Measurements from ENCODE around the gene PEX11A. TPM values are rescaled to one million over a fixed set of nuclear protein-coding genes. Genes with fewer than 3 reads are reported as not detected.

Gene PEX11A
- polyA plus RNA-seq, 4 donors, result 10.5 to 19.2 (median 16.8) TPM

- Histone ChIP-seq H3K36me3 (ENCODE audit: control insufficient read depth in 3 of 3, insufficient read depth in 2 of 3, low read depth in 1 of 3, low read length in 3 of 3) (no peaks in the 10 kb centered on the region), H3K27me3 (ENCODE audit: control insufficient read depth in 3 of 3, insufficient read depth in 3 of 3, low read length in 3 of 3) (peaks cover 0 to 36% (median 2%) of the 10 kb centered on the region in 3 donors), H3K4me3 (ENCODE audit: low read depth in 1 of 3, low read length in 3 of 3) (no peak overlapping the region), H3K4me1 (ENCODE audit: control insufficient read depth in 3 of 3, insufficient read depth in 2 of 3, low read depth in 1 of 3, low read length in 2 of 3) (no peaks in the 10 kb centered on the region), H3K9me3 (ENCODE audit: control insufficient read depth in 2 of 2, insufficient read depth in 1 of 2, low read depth in 1 of 2, low read length in 1 of 2) (no peaks in the 10 kb centered on the region), H3K27ac (ENCODE audit: low read depth in 1 of 3, low read length in 2 of 3) (no peak overlapping the region)
- WGBS, 3 donors, result 73 to 77% (median 77%) methylated on average over 7 of the region's 7 CpGs
- DNase-seq (no peak), FAIRE-seq (no peak)
Measured at GRCh38 chr15:89656116-89656815, 34.3 kb downstream of the PEX11A start.

GRCh38 chr15:89654847-89655805 lies 35.4 kb downstream of the PEX11A start, which contains the start of gene KIF7:
TSS of gene KIF7 (minus strand) at chr15:89655467. CDS start at chr15:89652930, 2,537 bp downstream.
- H3K4me1 ChIP-seq (ENCODE audit: control insufficient read depth in 3 of 3, insufficient read depth in 2 of 3, low read depth in 1 of 3, low read length in 2 of 3), result no peaks in the 10 kb centered on the region
- H3K4me3 ChIP-seq (ENCODE audit: low read depth in 1 of 3, low read length in 3 of 3), result peak within 1 kb of the TSS; percentile 17 to 57 (median 50)
- no peaks in the 10 kb centered on the region for H3K9me3 ChIP-seq (ENCODE audit: control insufficient read depth in 2 of 2, insufficient read depth in 1 of 2, low read depth in 1 of 2, low read length in 1 of 2)
- no peaks in the 10 kb centered on the region for H3K36me3 ChIP-seq (ENCODE audit: control insufficient read depth in 3 of 3, insufficient read depth in 2 of 3, low read depth in 1 of 3, low read length in 3 of 3)
- DNase-seq (peak in 1 of 2 donors; percentile 51), FAIRE-seq (no peak)
- H3K27me3 ChIP-seq (ENCODE audit: control insufficient read depth in 3 of 3, insufficient read depth in 3 of 3, low read length in 3 of 3), result peaks cover 0 to 31% (median 2%) of the 10 kb centered on the region in 3 donors
- H3K27ac ChIP-seq (ENCODE audit: low read depth in 1 of 3, low read length in 2 of 3), result no peak within 1 kb of the TSS
- 1 to 2% (median 1%) methylated on average over 71 to 87 of the region's 87 CpGs for WGBS, 3 donors

- H3K27me3 ChIP-seq (ENCODE audit: control insufficient read depth in 3 of 3, insufficient read depth in 3 of 3, low read length in 3 of 3), result peaks cover 0 to 31% (median 2%) of the 10 kb centered on the region in 3 donors
- no peaks in the 10 kb centered on the region for H3K36me3 ChIP-seq (ENCODE audit: control insufficient read depth in 3 of 3, insufficient read depth in 2 of 3, low read depth in 1 of 3, low read length in 3 of 3)
- DNase-seq, result no peak
- WGBS, 3 donors, result 41 to 58% (median 51%) methylated on average over 13 to 14 of the region's 14 CpGs
- FAIRE-seq, result no peak
- H3K4me1 ChIP-seq (ENCODE audit: control insufficient read depth in 3 of 3, insufficient read depth in 2 of 3, low read depth in 1 of 3, low read length in 2 of 3), result no peaks in the 10 kb centered on the region
- H3K27ac ChIP-seq (ENCODE audit: low read depth in 1 of 3, low read length in 2 of 3), result no peak overlapping the region
- H3K4me3 ChIP-seq (ENCODE audit: low read depth in 1 of 3, low read length in 3 of 3), result peak overlapping the region; percentile 17 to 57 (median 50)
- H3K9me3 ChIP-seq (ENCODE audit: control insufficient read depth in 2 of 2, insufficient read depth in 1 of 2, low read depth in 1 of 2, low read length in 1 of 2), result no peaks in the 10 kb centered on the region
Measured at GRCh38 chr15:89654301-89654761, 36.2 kb downstream of the PEX11A start.

GRCh38 chr15:89653578-89653977 lies 37.0 kb downstream of the PEX11A start:
- H3K36me3 ChIP-seq (ENCODE audit: control insufficient read depth in 3 of 3, insufficient read depth in 2 of 3, low read depth in 1 of 3, low read length in 3 of 3), result no peaks in the 10 kb centered on the region
- FAIRE-seq (no peak), DNase-seq (no peak)
- H3K4me1 ChIP-seq (ENCODE audit: control insufficient read depth in 3 of 3, insufficient read depth in 2 of 3, low read depth in 1 of 3, low read length in 2 of 3), result no peaks in the 10 kb centered on the region
- no peaks in the 10 kb centered on the region for H3K9me3 ChIP-seq (ENCODE audit: control insufficient read depth in 2 of 2, insufficient read depth in 1 of 2, low read depth in 1 of 2, low read length in 1 of 2)
- peaks cover 0 to 31% (median 2%) of the 10 kb centered on the region in 3 donors for H3K27me3 ChIP-seq (ENCODE audit: control insufficient read depth in 3 of 3, insufficient read depth in 3 of 3, low read length in 3 of 3)
- H3K4me3 ChIP-seq (ENCODE audit: low read depth in 1 of 3, low read length in 3 of 3), result no peak overlapping the region
- 95 to 100% (median 100%) methylated on average over 2 of the region's 2 CpGs for WGBS, 3 donors
- H3K27ac ChIP-seq (ENCODE audit: low read depth in 1 of 3, low read length in 2 of 3), result no peak overlapping the region

GRCh38 chr15:89652666-89653065 lies 37.9 kb downstream of the PEX11A start:
- Histone ChIP-seq H3K9me3 (ENCODE audit: control insufficient read depth in 2 of 2, insufficient read depth in 1 of 2, low read depth in 1 of 2, low read length in 1 of 2) (no peaks in the 10 kb centered on the region), H3K4me3 (ENCODE audit: low read depth in 1 of 3, low read length in 3 of 3) (no peak overlapping the region), H3K27me3 (ENCODE audit: control insufficient read depth in 3 of 3, insufficient read depth in 3 of 3, low read length in 3 of 3) (peaks cover 0 to 31% (median 2%) of the 10 kb centered on the region in 3 donors), H3K36me3 (ENCODE audit: control insufficient read depth in 3 of 3, insufficient read depth in 2 of 3, low read depth in 1 of 3, low read length in 3 of 3) (no peaks in the 10 kb centered on the region), H3K27ac (ENCODE audit: low read depth in 1 of 3, low read length in 2 of 3) (no peak overlapping the region), H3K4me1 (ENCODE audit: control insufficient read depth in 3 of 3, insufficient read depth in 2 of 3, low read depth in 1 of 3, low read length in 2 of 3) (no peaks in the 10 kb centered on the region)
- no peak for DNase-seq
- FAIRE-seq, result no peak
- 75 to 80% (median 75%) methylated on average over 16 of the region's 16 CpGs for WGBS, 3 donors

GRCh38 chr15:89652131-89652530 lies 38.4 kb downstream of the PEX11A start:
- no peak for FAIRE-seq
- 72 to 86% (median 79%) methylated on average over 7 of the region's 7 CpGs for WGBS, 3 donors
- peaks cover 0 to 31% (median 2%) of the 10 kb centered on the region in 3 donors for H3K27me3 ChIP-seq (ENCODE audit: control insufficient read depth in 3 of 3, insufficient read depth in 3 of 3, low read length in 3 of 3)

GRCh38 chr15:89649716-89650115 lies 40.8 kb downstream of the PEX11A start:
- Histone ChIP-seq H3K36me3 (ENCODE audit: control insufficient read depth in 3 of 3, insufficient read depth in 2 of 3, low read depth in 1 of 3, low read length in 3 of 3) (peaks cover 0 to 9% (median 0%) of the 10 kb centered on the region in 3 donors), H3K4me3 (ENCODE audit: low read depth in 1 of 3, low read length in 3 of 3) (no peak overlapping the region), H3K9me3 (ENCODE audit: control insufficient read depth in 2 of 2, insufficient read depth in 1 of 2, low read depth in 1 of 2, low read length in 1 of 2) (no peaks in the 10 kb centered on the region), H3K27ac (ENCODE audit: low read depth in 1 of 3, low read length in 2 of 3) (no peak overlapping the region), H3K4me1 (ENCODE audit: control insufficient read depth in 3 of 3, insufficient read depth in 2 of 3, low read depth in 1 of 3, low read length in 2 of 3) (no peaks in the 10 kb centered on the region), H3K27me3 (ENCODE audit: control insufficient read depth in 3 of 3, insufficient read depth in 3 of 3, low read length in 3 of 3) (peaks cover 0 to 14% (median 2%) of the 10 kb centered on the region in 3 donors)
- WGBS, 3 donors, result 92 to 95% (median 94%) methylated on average over 15 of the region's 15 CpGs
- no peak for DNase-seq
- no peak for FAIRE-seq

More at GRCh38 chr15:89652131-89652530, 38.4 kb downstream of the PEX11A start:
- Histone ChIP-seq H3K36me3 (ENCODE audit: control insufficient read depth in 3 of 3, insufficient read depth in 2 of 3, low read depth in 1 of 3, low read length in 3 of 3) (no peaks in the 10 kb centered on the region), H3K4me1 (ENCODE audit: control insufficient read depth in 3 of 3, insufficient read depth in 2 of 3, low read depth in 1 of 3, low read length in 2 of 3) (no peaks in the 10 kb centered on the region), H3K4me3 (ENCODE audit: low read depth in 1 of 3, low read length in 3 of 3) (no peak overlapping the region), H3K27ac (ENCODE audit: low read depth in 1 of 3, low read length in 2 of 3) (no peak overlapping the region), H3K9me3 (ENCODE audit: control insufficient read depth in 2 of 2, insufficient read depth in 1 of 2, low read depth in 1 of 2, low read length in 1 of 2) (no peaks in the 10 kb centered on the region)
- DNase-seq, result no peak

GRCh38 chr15:89649013-89649625 lies 41.4 kb downstream of the PEX11A start:
- DNase-seq, result no peak
- no peak overlapping the region for H3K4me3 ChIP-seq (ENCODE audit: low read depth in 1 of 3, low read length in 3 of 3)
- no peak for FAIRE-seq
- WGBS, 3 donors, result 87 to 97% (median 94%) methylated on average over 35 to 37 of the region's 37 CpGs
- H3K27ac ChIP-seq (ENCODE audit: low read depth in 1 of 3, low read length in 2 of 3), result no peak overlapping the region
- no peaks in the 10 kb centered on the region for H3K4me1 ChIP-seq (ENCODE audit: control insufficient read depth in 3 of 3, insufficient read depth in 2 of 3, low read depth in 1 of 3, low read length in 2 of 3)
- no peaks in the 10 kb centered on the region for H3K9me3 ChIP-seq (ENCODE audit: control insufficient read depth in 2 of 2, insufficient read depth in 1 of 2, low read depth in 1 of 2, low read length in 1 of 2)
- peaks cover 0 to 9% (median 0%) of the 10 kb centered on the region in 3 donors for H3K36me3 ChIP-seq (ENCODE audit: control insufficient read depth in 3 of 3, insufficient read depth in 2 of 3, low read depth in 1 of 3, low read length in 3 of 3)
- peaks cover 0 to 8% (median 2%) of the 10 kb centered on the region in 3 donors for H3K27me3 ChIP-seq (ENCODE audit: control insufficient read depth in 3 of 3, insufficient read depth in 3 of 3, low read length in 3 of 3)

Data from small intestine (tissue), 7 donors.